IMR-90 (cell line): ENCODE measurements around the gene ZNF584. TPM values are rescaled to one million over a fixed set of nuclear protein-coding genes. Genes with fewer than 3 reads are reported as not detected.

Experiments
- ATAC-seq: fragments of 200-7000 bp; cut with Tn5 transposase; 2 replicates; pipeline ENCODE4 v1.9.1; 2020; ENCODE audit warnings: low read depth, mild to moderate bottlenecking, moderate library complexity
- BruUV-seq: library from RNA; stranded (reverse); fragments of 400-500 nt; replicated peaks from 2 replicates; lab custom pipeline; 2021; lab: Mats Ljungman, UMichigan
- CTCF ChIA-PET: fragments of 300-600 bp; formaldehyde crosslinking; extraction: SDS; loops from one replicate; lab custom pipeline; 2021; ENCODE audit warnings: antibody characterized with exemption; lab: Yijun Ruan, JAX
- POLR2A ChIA-PET: fragments of 300-600 bp; sonication (Branson Sonifier 250); formaldehyde crosslinking; loops from one replicate; lab custom pipeline; 2022; ENCODE audit warnings: antibody characterized with exemption; ENCODE audit not compliant: unreplicated experiment; lab: Charles Lee
- DNase-seq: peaks from one replicate; pipeline ENCODE4 v3.0.0; 2013
- H2AFZ ChIP-seq: replicated peaks from 2 replicates; pipeline ENCODE3; 2013; ENCODE audit warnings: low read length, mild to moderate bottlenecking; ENCODE audit not compliant: poor library complexity
- H2AK5ac ChIP-seq: 2 replicates; pipeline ENCODE4 v1.6.1; 2013; ENCODE audit warnings: low read depth, low read length, inconsistent platforms
- H2AK9ac ChIP-seq: replicated peaks from 2 replicates; pipeline ENCODE3; 2013; ENCODE audit warnings: mild to moderate bottlenecking, low read depth, low read length, moderate library complexity; ENCODE audit not compliant: poor library complexity
- H2BK120ac ChIP-seq: 2 replicates; pipeline ENCODE4 v1.6.1; 2013; ENCODE audit warnings: low read depth, low read length, inconsistent platforms
- H2BK15ac ChIP-seq: 3 replicates; pipeline ENCODE4 v1.6.1; 2013; ENCODE audit warnings: low read depth, low read length, inconsistent platforms
- H2BK20ac ChIP-seq: 2 replicates; pipeline ENCODE4 v1.6.1; 2013; ENCODE audit warnings: low read depth, mild to moderate bottlenecking, inconsistent platforms, low read length, moderate library complexity
- H2BK5ac ChIP-seq: 2 replicates; pipeline ENCODE4 v1.6.1; 2013; ENCODE audit warnings: mild to moderate bottlenecking, low read depth, low read length, inconsistent platforms; ENCODE audit not compliant: poor library complexity, severe bottlenecking
- H3K14ac ChIP-seq: replicated peaks from 2 replicates; pipeline ENCODE4 v1.6.1; 2013; ENCODE audit warnings: low read depth, low read length, inconsistent platforms
- H3K18ac ChIP-seq: 2 replicates; pipeline ENCODE4 v1.6.1; 2013; ENCODE audit warnings: low read depth, low read length, control low read depth
- H3K23ac ChIP-seq: 2 replicates; pipeline ENCODE4 v1.6.1; 2013; ENCODE audit warnings: low read depth, low read length, inconsistent platforms
- H3K27ac ChIP-seq: 2 replicates; pipeline ENCODE4 v1.5.1; 2013; ENCODE audit warnings: mild to moderate bottlenecking, control low read depth, low read length; ENCODE audit not compliant: insufficient read depth
- H3K27me3 ChIP-seq: 2 replicates; pipeline ENCODE4 v1.6.1; 2013; ENCODE audit warnings: low read length; ENCODE audit not compliant: control insufficient read depth, insufficient read depth
- H3K36me3 ChIP-seq: 2 replicates; pipeline ENCODE4 v1.6.1; 2013; ENCODE audit warnings: low read length, mixed read lengths; ENCODE audit not compliant: control insufficient read depth, insufficient read depth
- H3K4ac ChIP-seq: 2 replicates; pipeline ENCODE4 v1.6.1; 2013; ENCODE audit warnings: low read depth, low read length, inconsistent platforms
- H3K4me1 ChIP-seq: 2 replicates; pipeline ENCODE4 v1.6.1; 2013; ENCODE audit warnings: low read length, mixed read lengths; ENCODE audit not compliant: control insufficient read depth, insufficient read depth
- H3K4me2 ChIP-seq: 2 replicates; pipeline ENCODE4 v1.6.1; 2013; ENCODE audit warnings: low read depth, mild to moderate bottlenecking, control low read depth, low read length, moderate library complexity
- H3K4me3 ChIP-seq: 2 replicates; pipeline ENCODE4 v1.5.1; 2013; ENCODE audit warnings: low read depth, mild to moderate bottlenecking, control low read depth, low read length, moderate library complexity; ENCODE audit not compliant: insufficient read depth
- H3K56ac ChIP-seq: 2 replicates; pipeline ENCODE4 v1.6.1; 2013; ENCODE audit warnings: low read length, inconsistent platforms; ENCODE audit not compliant: insufficient read depth; ENCODE audit errors: extremely low read depth
- H3K79me1 ChIP-seq, 2 experiments: 2 replicates each; pipeline ENCODE4 v1.6.1; 2013; ENCODE audit warnings: low read length in 2 of 2, inconsistent platforms in 1 of 2, low read depth in 1 of 2
- H3K9ac ChIP-seq: 2 replicates; pipeline ENCODE4 v1.6.1; 2013; ENCODE audit warnings: low read depth, low read length, control low read depth
- H3K9me1 ChIP-seq: 2 replicates; pipeline ENCODE4 v1.6.1; 2013; ENCODE audit warnings: low read length, inconsistent platforms; ENCODE audit not compliant: insufficient read depth
- H3K9me3 ChIP-seq: 2 replicates; pipeline ENCODE4 v1.6.1; 2013; ENCODE audit warnings: low read length; ENCODE audit not compliant: control insufficient read depth, insufficient read depth
- H4K20me1 ChIP-seq: 2 replicates; pipeline ENCODE4 v1.6.1; 2013; ENCODE audit warnings: low read length, inconsistent platforms; ENCODE audit not compliant: insufficient read depth
- H4K5ac ChIP-seq: 2 replicates; pipeline ENCODE4 v1.6.1; 2013; ENCODE audit warnings: mild to moderate bottlenecking, low read depth, low read length, control low read depth
- H4K8ac ChIP-seq, 2 experiments: 2 replicates each; pipeline ENCODE4 v1.6.1; 2013; ENCODE audit warnings: low read depth in 2 of 2, low read length in 2 of 2, control low read depth in 1 of 2, inconsistent platforms in 1 of 2
- H4K91ac ChIP-seq: 2 replicates; pipeline ENCODE4 v1.6.1; 2013; ENCODE audit warnings: low read depth, low read length, inconsistent platforms; ENCODE audit not compliant: insufficient read depth
- BHLHE40 ChIP-seq: fragments of 150-350 bp; IDR thresholded peaks from 2 replicates; pipeline ENCODE4 v1.6.1; 2016; ENCODE audit warnings: mild to moderate bottlenecking, low read depth, low read length
- ELK1 ChIP-seq: fragments of 150-350 bp; IDR thresholded peaks from 2 replicates; pipeline ENCODE4 v1.6.1; 2016; ENCODE audit warnings: low read depth, mild to moderate bottlenecking, low read length, moderate library complexity, borderline replicate concordance
- FOS ChIP-seq: fragments of 150-350 bp; IDR thresholded peaks from 2 replicates; pipeline ENCODE4 v1.6.1; 2016; ENCODE audit warnings: low read depth, low read length
- MAFK ChIP-seq: IDR thresholded peaks from 2 replicates; pipeline ENCODE4 v1.6.1; 2012; ENCODE audit warnings: low read depth, low read length, improper control_type of control experiment
- MAZ ChIP-seq: IDR thresholded peaks from 2 replicates; pipeline ENCODE4 v1.6.1; 2012; ENCODE audit warnings: low read depth, mild to moderate bottlenecking, low read length, improper control_type of control experiment, moderate library complexity, borderline replicate concordance
- MXI1 ChIP-seq: IDR thresholded peaks from 2 replicates; pipeline ENCODE4 v1.6.1; 2012; ENCODE audit warnings: low read depth, mild to moderate bottlenecking, low read length, moderate library complexity, borderline replicate concordance
- NFE2L2 ChIP-seq: fragments of 150-350 bp; IDR thresholded peaks from 2 replicates; pipeline ENCODE4 v1.6.1; 2016; ENCODE audit warnings: low read depth, mild to moderate bottlenecking, low read length
- RAD21 ChIP-seq: IDR thresholded peaks from 2 replicates; pipeline ENCODE4 v1.6.1; 2012; ENCODE audit warnings: low read length, improper control_type of control experiment
- WGBS, 2 experiments: methylation state at CpG; one replicate each; pipeline versions ENCODE4 v1.1.5 to v1.1.7; 2013; ENCODE audit warnings: missing lambda C conversion rate in 2 of 2; ENCODE audit not compliant: insufficient read length in 1 of 2; ENCODE audit errors: extremely low coverage in 2 of 2; 5-methylcytosine and 5-hydroxymethylcytosine counted together
- dilution Hi-C: fragments of 300-500 bp; cut with HindIII; formaldehyde crosslinking; loops from one replicate; pipeline ENCODE4 v1.14.3; 2018; ENCODE audit warnings: low sequenced_read_pairs; ENCODE audit not compliant: unreplicated experiment
- in situ Hi-C: fragments of 300-500 bp; cut with MboI; formaldehyde crosslinking; loops from 3 replicates; pipeline ENCODE4 v1.14.3; 2019; ENCODE audit warnings: low sequenced_read_pairs, inconsistent platforms, mixed read lengths
- intact Hi-C: fragments of 100-400 bp; cut with micrococcal nuclease; formaldehyde crosslinking; loops from 2 replicates; pipeline ENCODE4 v1.10.0; 2022
- polyA plus RNA-seq, 3 experiments: library from polyadenylated mRNA; depleted of rRNA; stranded (reverse); fragments of >200 nt; gene quantifications; 2 replicates each; pipeline ENCODE4 v1.2.3, GENCODE V29; 2012; ENCODE audit warnings: low replicate concordance in 1 of 3
- total RNA-seq: library from RNA; depleted of rRNA; stranded (reverse); fragments of >200 nt; gene quantifications from 2 replicates; pipeline ENCODE4 v1.2.3, GENCODE V29; 2012
- TF ChIP-seq, protein P1 (sequence below): conservative IDR thresholded peaks from 2 replicates; pipeline ENCODE4 v1.5.1; 2012; ENCODE audit warnings: mild to moderate bottlenecking, low read depth, low read length, improper control_type of control experiment

The ZNF584 gene
- total and polyA plus RNA-seq, 2 of the 4 experiments (the other 2 are of a cell fraction), result 11.6 to 15.4 TPM

DNA sequence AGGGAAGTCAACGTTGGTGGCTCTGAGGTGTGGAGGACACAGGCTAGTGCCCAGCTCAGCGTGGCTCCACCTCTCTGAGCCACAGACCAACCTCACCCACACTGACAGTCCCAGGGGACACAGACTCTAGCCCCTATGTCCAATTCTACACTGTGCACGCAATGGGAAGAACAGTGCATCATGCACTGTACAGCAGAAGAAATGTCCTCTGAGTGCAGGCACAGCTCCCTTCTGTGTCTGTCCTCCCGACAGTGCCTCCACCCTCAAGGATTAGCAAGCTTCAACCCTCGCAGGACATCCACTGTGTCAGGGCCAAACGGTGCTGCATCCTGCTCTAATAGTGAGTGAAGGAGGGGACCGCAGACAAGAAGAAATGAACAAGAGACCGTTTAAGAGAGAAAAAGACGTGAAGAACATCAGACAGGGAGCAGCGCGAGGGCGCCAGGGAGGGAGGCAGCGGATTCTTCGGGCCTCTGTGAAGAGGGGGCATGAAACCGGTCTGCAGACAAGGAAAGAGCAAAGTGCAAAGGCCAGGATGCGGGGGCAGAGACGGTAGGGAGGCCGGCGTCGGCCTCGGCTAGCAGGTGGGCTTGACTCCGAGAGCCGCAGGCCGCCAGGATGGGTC, 28.3 kb upstream of the ZNF584 start:
- H4K8ac ChIP-seq, result peak overlapping the region; percentile 93 to 99
- WGBS, 2 experiments, result 1% methylated on average over 14 of the region's 24 CpGs; no CpG with 5 or more reads in 1 of the 2 experiments
- H3K27me3 ChIP-seq, result no peaks in the 10 kb centered on the region
- H2AFZ ChIP-seq, result peak overlapping the region; percentile 97
- no TSS peak for BruUV-seq
- ATAC-seq (peak; percentile 2), DNase-seq (no peak)
- peak overlapping the region; percentile 89 for H3K4me2 ChIP-seq
- H3K9me3 ChIP-seq, result no peaks in the 10 kb centered on the region
- H2BK20ac ChIP-seq, result no peak overlapping the region
- peak overlapping the region; percentile 59 for H3K14ac ChIP-seq
- peak overlapping the region; percentile 32; the same call in 1 of the 2 replicates for H3K56ac ChIP-seq
- peak overlapping the region; percentile 79 for H3K9ac ChIP-seq
- peak overlapping the region; percentile 61 for H4K5ac ChIP-seq
- peak overlapping the region; percentile 47; the same call in 1 of the 2 replicates for H2BK120ac ChIP-seq
- in situ Hi-C loops, result no loop called here
- H2AK9ac ChIP-seq, result peak overlapping the region; percentile 96
- H4K20me1 ChIP-seq, result no peaks in the 10 kb centered on the region
- peak overlapping the region; percentile 89 for H2AK5ac ChIP-seq
- peak overlapping the region; percentile 63 for H2BK5ac ChIP-seq
- H3K23ac ChIP-seq, result peak overlapping the region; percentile 95
- peak overlapping the region; percentile 64 for H3K27ac ChIP-seq
- peak overlapping the region; percentile 88 for H4K91ac ChIP-seq
- H3K9me1 ChIP-seq, result peaks cover 19% of the 10 kb centered on the region
- H3K4ac ChIP-seq, result peak overlapping the region; percentile 95
- H3K4me3 ChIP-seq, result peak overlapping the region; percentile 56
- H3K36me3 ChIP-seq, result no peaks in the 10 kb centered on the region
- peaks cover 9% of the 10 kb centered on the region; the same call in 1 of the 2 replicates for H3K4me1 ChIP-seq
- intact Hi-C loops, result no loop called here
- H2BK15ac ChIP-seq, result no peak overlapping the region
- H3K79me1 ChIP-seq, result peaks cover 14 to 32% of the 10 kb centered on the region in 2 experiments; a peak in 3 of 4 replicates
- CTCF ChIA-PET, result no interaction called here
- dilution Hi-C loops, result no loop called here
- POLR2A ChIA-PET, result interaction anchor here (1.0 kb wide), 1 partner anchor 18 kb away, joined by 4 read pairs; the partner anchor contains the start of gene ZNF497
- H3K18ac ChIP-seq, result no peak overlapping the region
- TF ChIP-seq ELK1 (no peak), FOS (no peak), MAZ (no peak), MXI1 (no peak), NFE2L2 (no peak), RAD21 (no peak), BHLHE40 (no peak), MAFK (no peak)
- TF ChIP-seq, protein P1, sequence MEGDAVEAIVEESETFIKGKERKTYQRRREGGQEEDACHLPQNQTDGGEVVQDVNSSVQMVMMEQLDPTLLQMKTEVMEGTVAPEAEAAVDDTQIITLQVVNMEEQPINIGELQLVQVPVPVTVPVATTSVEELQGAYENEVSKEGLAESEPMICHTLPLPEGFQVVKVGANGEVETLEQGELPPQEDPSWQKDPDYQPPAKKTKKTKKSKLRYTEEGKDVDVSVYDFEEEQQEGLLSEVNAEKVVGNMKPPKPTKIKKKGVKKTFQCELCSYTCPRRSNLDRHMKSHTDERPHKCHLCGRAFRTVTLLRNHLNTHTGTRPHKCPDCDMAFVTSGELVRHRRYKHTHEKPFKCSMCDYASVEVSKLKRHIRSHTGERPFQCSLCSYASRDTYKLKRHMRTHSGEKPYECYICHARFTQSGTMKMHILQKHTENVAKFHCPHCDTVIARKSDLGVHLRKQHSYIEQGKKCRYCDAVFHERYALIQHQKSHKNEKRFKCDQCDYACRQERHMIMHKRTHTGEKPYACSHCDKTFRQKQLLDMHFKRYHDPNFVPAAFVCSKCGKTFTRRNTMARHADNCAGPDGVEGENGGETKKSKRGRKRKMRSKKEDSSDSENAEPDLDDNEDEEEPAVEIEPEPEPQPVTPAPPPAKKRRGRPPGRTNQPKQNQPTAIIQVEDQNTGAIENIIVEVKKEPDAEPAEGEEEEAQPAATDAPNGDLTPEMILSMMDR, result no peak
